HG02973 (cell line): ENCODE results near the gene CLCN7.
A peak's percentile ranks its signal among the peaks of the same experiment; 100 is the strongest.

Experiments used
- ATAC-seq: cut with Tn5 transposase; IDR thresholded peaks from one replicate; pipeline ENCODE4 v1.9.1; 2021; ENCODE audit warnings: moderate library complexity; ENCODE audit not compliant: unreplicated experiment

CLCN7 gene

GRCh38 chr16:1503110-1503955, 28.5 kb upstream of the CLCN7 start:
- no peak for ATAC-seq

GRCh38 chr16:1502092-1503004, 27.5 kb upstream of the CLCN7 start:
- no peak for ATAC-seq

- ATAC-seq, result no peak
These were observed 26.8 kb upstream of the CLCN7 start for GRCh38 chr16:1501630-1502029.

- no peak for ATAC-seq
These were observed 25.8 kb upstream of the CLCN7 start for GRCh38 chr16:1500465-1501150.

GRCh38 chr16:1499756-1500464, 25.1 kb upstream of the CLCN7 start:
- ATAC-seq, result no peak

GRCh38 chr16:1498899-1499676, 24.3 kb upstream of the CLCN7 start:
- ATAC-seq, result no peak

- no peak for ATAC-seq
These were observed 22.3 kb upstream of the CLCN7 start for GRCh38 chr16:1497014-1497598.

GRCh38 chr16:1496464-1496863, 21.6 kb upstream of the CLCN7 start:
- no peak for ATAC-seq

- no peak for ATAC-seq
These were observed 21.0 kb upstream of the CLCN7 start for GRCh38 chr16:1495889-1496262.

- no peak for ATAC-seq
These were observed 20.5 kb upstream of the CLCN7 start for GRCh38 chr16:1495211-1495888.

- ATAC-seq, result no peak
These were observed 19.9 kb upstream of the CLCN7 start for GRCh38 chr16:1494711-1495110.

- no peak for ATAC-seq
These were observed 19.4 kb upstream of the CLCN7 start for GRCh38 chr16:1494129-1494640.

GRCh38 chr16:1493746-1494094, 18.9 kb upstream of the CLCN7 start:
- ATAC-seq, result no peak

GRCh38 chr16:1492923-1493745, 18.3 kb upstream of the CLCN7 start, which contains the start of gene TELO2:
TELO2 (plus strand) TSS chr16:1493360; CDS start chr16:1494282, 922 bp downstream.
- ATAC-seq, result peak; percentile 47

- ATAC-seq, result no peak
These were observed 17.5 kb upstream of the CLCN7 start for GRCh38 chr16:1492082-1492922.

- no peak for ATAC-seq
These were observed 16.5 kb upstream of the CLCN7 start for GRCh38 chr16:1491327-1491726.

GRCh38 chr16:1489077-1489476, 14.2 kb upstream of the CLCN7 start:
- no peak for ATAC-seq
